ENCODE results near the gene DEPDC7. TPM values are rescaled to one million over a fixed set of nuclear protein-coding genes. Genes with fewer than 3 reads are reported as not detected.

The DEPDC7 gene
- total and polyA plus RNA-seq, 9 of the 15 experiments (the other 6 are each of a cell fraction or from before 2014, with no cell fraction given) = 5.4 to 19.9 (median 12.0) TPM

- TF ChIP-seq FOXM1 (IDR thresholded peaks at IDR 0.05; ENCODE audit: low read depth) (no peak), FOXM1 (CRISPR knock-in tag; IDR thresholded peaks at IDR 0.05; ENCODE audit: low read depth) (peak; percentile 84; the same call in 1 of the 2 replicates), DIDO1 (tag; IDR thresholded peaks at IDR 0.05; ENCODE audit: low read depth) (peak; percentile 75), RBM15 (IDR thresholded peaks at IDR 0.05; ENCODE audit: insufficient read depth, low read length) (no peak), HOMEZ (CRISPR knock-in tag; IDR thresholded peaks at IDR 0.05) (0 out of 2 replicates have a peak, but pooled peaks have one; percentile 21), CSDE1 (IDR thresholded peaks at IDR 0.05) (peak in 1 of 2 experiments; percentile 97; a peak in 3 of 4 replicates), E2F5 (CRISPR knock-in tag; IDR thresholded peaks at IDR 0.05) (0 out of 2 replicates have a peak, but pooled peaks have one; percentile 33), SIN3B (IDR thresholded peaks at IDR 0.05; ENCODE audit: low read depth) (peak; percentile 56; the same call in 1 of the 2 replicates), CEBPZ (IDR thresholded peaks at IDR 0.05; ENCODE audit: borderline replicate concordance, low read depth, low read length) (no peak), ZMIZ1 (IDR thresholded peaks at IDR 0.05; ENCODE audit: low read depth in 2 of 2, low read length in 2 of 2) (no peak), XRCC5 (IDR thresholded peaks at IDR 0.05; ENCODE audit: low read depth, low read length) (peak; percentile 83; the same call in 1 of the 2 replicates), USF2 (CRISPR knock-in tag; IDR thresholded peaks at IDR 0.05) (no peak), SIN3A (IDR thresholded peaks at IDR 0.05; ENCODE audit: borderline replicate concordance in 2 of 2, control insufficient read depth in 1 of 2, low read depth in 2 of 2, low read length in 2 of 2) (peak; percentile 22 to 73; a peak in 1 of 4 replicates), SAP30 (IDR thresholded peaks at IDR 0.05; ENCODE audit: borderline replicate concordance, insufficient read depth, low read depth, low read length, poor library complexity, severe bottlenecking) (peak; percentile 84)
Measured at GRCh38 chr11:33039274-33040032, 23.8 kb downstream of the DEPDC7 start, which contains the start of gene TCP11L1 (continued).
